ENCODE results near the gene PARD3B. TPM values are rescaled to one million over a fixed set of nuclear protein-coding genes. Genes with fewer than 3 reads are reported as not detected.

The PARD3B gene
- total RNA-seq, 6 experiments from 2014 or later: 5.3 to 11.2 (median 8.3) TPM

DNA sequence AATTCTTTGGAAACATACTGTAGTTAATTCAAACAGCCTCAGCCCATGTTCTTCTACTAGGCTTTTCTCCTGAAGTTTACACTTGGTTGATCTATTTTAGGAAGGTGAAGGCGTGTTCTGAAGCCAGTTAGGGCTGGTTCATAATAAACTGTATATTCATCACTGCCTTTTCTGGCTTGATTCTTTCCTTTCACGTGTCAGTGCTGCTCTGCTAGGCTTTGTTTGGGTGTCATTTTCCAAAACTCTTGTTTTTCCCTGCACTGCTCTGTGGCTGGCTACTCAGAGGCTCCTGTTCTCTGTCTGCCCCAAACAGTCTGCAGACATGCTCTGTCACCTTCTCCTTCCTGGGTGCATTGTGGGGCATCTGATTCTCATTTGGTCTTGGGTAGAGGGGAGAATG, 136.1 kb downstream of the PARD3B start:
- Histone ChIP-seq H3K36me3 (no peaks in the 10 kb centered on the region), H3K4me1 (peaks cover 0 to 11% (median 0%) of the 10 kb centered on the region in 4 donors), H3K27me3 (no peaks in the 10 kb centered on the region), H3K9me3 (no peaks in the 10 kb centered on the region), H3K4me3 (no peak overlapping the region), H3K27ac (no peak overlapping the region)
- ATAC-seq (peak in 3 of 4 donors; percentile 40 to 53 (median 48)), DNase-seq (no peak)
- TF ChIP-seq, protein P1, sequence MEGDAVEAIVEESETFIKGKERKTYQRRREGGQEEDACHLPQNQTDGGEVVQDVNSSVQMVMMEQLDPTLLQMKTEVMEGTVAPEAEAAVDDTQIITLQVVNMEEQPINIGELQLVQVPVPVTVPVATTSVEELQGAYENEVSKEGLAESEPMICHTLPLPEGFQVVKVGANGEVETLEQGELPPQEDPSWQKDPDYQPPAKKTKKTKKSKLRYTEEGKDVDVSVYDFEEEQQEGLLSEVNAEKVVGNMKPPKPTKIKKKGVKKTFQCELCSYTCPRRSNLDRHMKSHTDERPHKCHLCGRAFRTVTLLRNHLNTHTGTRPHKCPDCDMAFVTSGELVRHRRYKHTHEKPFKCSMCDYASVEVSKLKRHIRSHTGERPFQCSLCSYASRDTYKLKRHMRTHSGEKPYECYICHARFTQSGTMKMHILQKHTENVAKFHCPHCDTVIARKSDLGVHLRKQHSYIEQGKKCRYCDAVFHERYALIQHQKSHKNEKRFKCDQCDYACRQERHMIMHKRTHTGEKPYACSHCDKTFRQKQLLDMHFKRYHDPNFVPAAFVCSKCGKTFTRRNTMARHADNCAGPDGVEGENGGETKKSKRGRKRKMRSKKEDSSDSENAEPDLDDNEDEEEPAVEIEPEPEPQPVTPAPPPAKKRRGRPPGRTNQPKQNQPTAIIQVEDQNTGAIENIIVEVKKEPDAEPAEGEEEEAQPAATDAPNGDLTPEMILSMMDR (IDR thresholded peaks at IDR 0.05): no peak
- no peak for TF ChIP-seq POLR2A (IDR thresholded peaks at IDR 0.05)
- intact Hi-C loops (cut with DNase I): no loop called here
- 46% methylated on average over 2 of the region's 2 CpGs for WGBS (ENCODE audit: insufficient coverage, low coverage, low lambda C conversion rate, missing lambda C conversion rate)

DNA sequence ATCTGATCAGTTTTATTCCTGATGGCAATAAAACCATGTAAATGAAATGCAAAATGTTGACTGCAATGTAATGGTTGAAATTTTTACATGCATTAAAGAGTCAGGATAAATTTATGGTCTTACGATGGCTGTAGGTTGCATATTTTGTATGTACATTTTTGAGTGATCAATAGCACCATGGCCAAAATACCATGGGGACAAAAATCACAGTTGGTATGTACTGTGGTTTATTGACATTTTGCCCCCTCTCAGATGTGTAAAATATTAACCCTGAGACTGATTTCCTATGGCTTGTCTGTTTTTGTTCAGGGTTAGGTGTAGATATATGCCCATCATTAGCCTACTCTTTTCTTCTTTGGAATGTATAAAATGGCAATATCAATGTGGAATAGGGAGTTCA, 138.1 kb downstream of the PARD3B start:
- ATAC-seq: peak in 1 of 4 donors; percentile 28
- H3K27me3 ChIP-seq: no peaks in the 10 kb centered on the region
- no peaks in the 10 kb centered on the region for H3K36me3 ChIP-seq
- H3K27ac ChIP-seq: no peak overlapping the region
- no peak for DNase-seq
- intact Hi-C loops (cut with DNase I): no loop called here
- H3K4me3 ChIP-seq: no peak overlapping the region
- peaks cover 0 to 11% (median 0%) of the 10 kb centered on the region in 4 donors for H3K4me1 ChIP-seq
- H3K9me3 ChIP-seq: no peaks in the 10 kb centered on the region
- 44% methylated on average over 1 of the region's 1 CpG for WGBS (ENCODE audit: insufficient coverage, low coverage, low lambda C conversion rate, missing lambda C conversion rate)
- no peak for TF ChIP-seq POLR2A (IDR thresholded peaks at IDR 0.05)
- TF ChIP-seq, protein P1 (IDR thresholded peaks at IDR 0.05): no peak

DNA sequence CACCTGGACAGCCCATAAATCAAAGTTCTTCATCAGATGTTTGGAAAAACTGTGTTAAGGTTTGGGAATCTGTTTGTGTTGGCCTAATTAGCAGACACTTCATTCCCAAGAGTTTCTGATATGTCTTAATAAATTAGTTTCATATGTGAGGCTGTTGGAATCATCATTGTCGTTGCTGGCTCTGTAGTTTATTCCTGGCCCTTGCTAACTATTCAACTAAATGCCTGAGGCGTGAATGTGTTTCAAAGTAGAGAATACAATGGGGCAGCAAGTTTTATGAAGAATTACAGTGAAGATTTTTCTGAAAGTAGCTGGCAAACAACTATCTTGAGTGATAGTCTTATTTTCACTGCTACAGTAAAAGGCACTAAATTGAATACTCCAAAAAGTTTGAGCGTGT, 141.1 kb downstream of the PARD3B start:
- Histone ChIP-seq H3K4me1 (peaks cover 0 to 10% (median 0%) of the 10 kb centered on the region in 4 donors), H3K4me3 (no peak overlapping the region), H3K9me3 (no peaks in the 10 kb centered on the region), H3K27ac (no peak overlapping the region), H3K27me3 (no peaks in the 10 kb centered on the region), H3K36me3 (no peaks in the 10 kb centered on the region)
- intact Hi-C loops (cut with DNase I): no loop called here
- WGBS (ENCODE audit: insufficient coverage, low coverage, low lambda C conversion rate, missing lambda C conversion rate): 84% methylated on average over 3 of the region's 3 CpGs
- no peak for DNase-seq
- ATAC-seq: no peak
- TF ChIP-seq, protein P1 (IDR thresholded peaks at IDR 0.05): no peak
- no peak for TF ChIP-seq POLR2A (IDR thresholded peaks at IDR 0.05)

DNA sequence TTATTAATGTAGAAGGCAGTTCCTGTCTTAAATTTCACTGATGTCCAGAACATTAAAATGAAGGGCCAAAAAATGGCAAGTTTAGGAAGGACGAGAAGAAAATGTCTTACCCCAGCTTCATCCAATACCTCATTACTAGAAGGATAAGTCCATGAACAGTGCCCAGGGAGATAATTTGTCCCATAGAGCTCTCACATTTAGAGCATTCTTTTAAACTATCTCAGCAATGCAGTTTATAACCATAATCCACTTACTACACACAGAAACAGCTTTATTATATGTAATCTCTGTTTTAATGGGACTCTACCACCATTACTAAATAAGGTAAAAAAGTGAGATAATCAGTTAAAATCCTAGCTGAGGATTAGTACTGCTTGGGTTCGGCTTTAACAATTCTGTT, 142.5 kb downstream of the PARD3B start:
- Histone ChIP-seq H3K9me3 (no peaks in the 10 kb centered on the region), H3K27me3 (no peaks in the 10 kb centered on the region), H3K4me1 (peaks cover 0 to 20% (median 0%) of the 10 kb centered on the region in 4 donors), H3K36me3 (no peaks in the 10 kb centered on the region), H3K27ac (no peak overlapping the region), H3K4me3 (no peak overlapping the region)
- DNase-seq: no peak
- 95% methylated on average over 2 of the region's 2 CpGs for WGBS (ENCODE audit: insufficient coverage, low coverage, low lambda C conversion rate, missing lambda C conversion rate)
- ATAC-seq: no peak
- intact Hi-C loops (cut with DNase I): no loop called here
- TF ChIP-seq POLR2A (IDR thresholded peaks at IDR 0.05): no peak
- TF ChIP-seq, protein P1 (IDR thresholded peaks at IDR 0.05): no peak
